Neural progenitor cell (in vitro differentiated cells): ENCODE measurements around the gene EIPR1. TPM values are rescaled to one million over a fixed set of nuclear protein-coding genes. Genes with fewer than 3 reads are reported as not detected.

Experiments
- DNase-seq: peaks from one replicate; pipeline ENCODE4 v3.0.0-alpha.2; 2016; ENCODE audit warnings: low spot score
- H2AFZ ChIP-seq: fragments of 200-600 bp; sonication (generic); replicated peaks from 2 replicates; pipeline ENCODE4 v1.6.1; 2016; ENCODE audit warnings: antibody characterized with exemption
- H3F3A ChIP-seq: fragments of 200-600 bp; sonication (generic); 2 replicates; pipeline ENCODE4 v1.6.1; 2016; ENCODE audit warnings: antibody characterized with exemption, low read depth
- H3K27ac ChIP-seq: fragments of 200-600 bp; sonication (generic); 2 replicates; pipeline ENCODE4 v1.5.1; 2016; ENCODE audit warnings: mild to moderate bottlenecking
- H3K27me3 ChIP-seq: fragments of 200-600 bp; sonication (generic); 2 replicates; pipeline ENCODE4 v1.6.1; 2016; ENCODE audit warnings: mild to moderate bottlenecking, moderate library complexity
- H3K36me3 ChIP-seq: fragments of 200-600 bp; sonication (generic); 2 replicates; pipeline ENCODE4 v1.5.1; 2016
- H3K4me1 ChIP-seq: fragments of 200-600 bp; sonication (generic); 2 replicates; pipeline ENCODE4 v1.6.1; 2016; ENCODE audit warnings: mixed run types
- H3K4me2 ChIP-seq: fragments of 200-600 bp; sonication (generic); 2 replicates; pipeline ENCODE4 v1.6.1; 2016
- H3K4me3 ChIP-seq: fragments of 200-600 bp; sonication (generic); 2 replicates; pipeline ENCODE4 v1.5.1; 2016
- H3K79me2 ChIP-seq: fragments of 200-600 bp; sonication (generic); 2 replicates; pipeline ENCODE4 v1.6.1; 2016; ENCODE audit warnings: low read depth
- H3K9ac ChIP-seq: fragments of 200-600 bp; sonication (generic); 2 replicates; pipeline ENCODE4 v1.6.1; 2016
- H3K9me3 ChIP-seq: fragments of 200-600 bp; sonication (generic); 2 replicates; pipeline ENCODE4 v1.5.1; 2016; ENCODE audit warnings: low read depth
- H4K20me1 ChIP-seq: fragments of 200-600 bp; sonication (generic); 2 replicates; pipeline ENCODE4 v1.6.1; 2016; ENCODE audit warnings: low read depth
- H3K27ac Mint-ChIP-seq: 3 replicates; pipeline ENCODE4 v1.8.0; 2021; ENCODE audit warnings: mixed read lengths
- H3K27me3 Mint-ChIP-seq: 2 replicates; pipeline ENCODE4 v1.8.0; 2022; ENCODE audit warnings: low read depth, mild to moderate bottlenecking, inconsistent platforms, moderate library complexity, mixed read lengths; ENCODE audit not compliant: insufficient read depth
- H3K36me3 Mint-ChIP-seq: 3 replicates; pipeline ENCODE4 v1.8.0; 2021; ENCODE audit warnings: mixed read lengths
- H3K4me1 Mint-ChIP-seq: 3 replicates; pipeline ENCODE4 v1.8.0; 2021; ENCODE audit warnings: mixed read lengths
- H3K4me3 Mint-ChIP-seq: 3 replicates; pipeline ENCODE4 v1.8.0; 2021; ENCODE audit warnings: mild to moderate bottlenecking, moderate library complexity, mixed read lengths
- H3K9me3 Mint-ChIP-seq: 3 replicates; pipeline ENCODE4 v1.8.0; 2020; ENCODE audit warnings: mixed read lengths
- CTCF ChIP-seq: fragments of 200-600 bp; sonication (generic); IDR thresholded peaks from 2 replicates; pipeline ENCODE4 v1.5.1; 2017; ENCODE audit warnings: antibody characterized with exemption, mild to moderate bottlenecking
- EZH2 ChIP-seq: fragments of 200-600 bp; sonication (generic); IDR thresholded peaks from 2 replicates; pipeline ENCODE4 v1.6.1; 2017; ENCODE audit warnings: antibody characterized with exemption, mild to moderate bottlenecking, moderate library complexity
- EZH2phosphoT487 ChIP-seq: fragments of 200-600 bp; sonication (generic); IDR thresholded peaks from 2 replicates; pipeline ENCODE4 v1.6.1; 2017; ENCODE audit warnings: antibody characterized with exemption
- total RNA-seq: library from RNA; depleted of rRNA; stranded (reverse); fragments of >200 nt; gene quantifications from 2 replicates; pipeline ENCODE4 v1.2.3, GENCODE V29; 2015; ENCODE audit warnings: low replicate concordance

Gene EIPR1
- total RNA-seq, 1 donor from 2014 or later: 57.1 TPM

GRCh38 chr2:3195641-3196476 lies 181.8 kb downstream of the EIPR1 start:
- Histone ChIP-seq H3K4me1 (peaks cover 2% of the 10 kb centered on the region), H2AFZ (no peak overlapping the region), H3K36me3 (no peaks in the 10 kb centered on the region), H3K79me2 (no peaks in the 10 kb centered on the region), H4K20me1 (peaks cover 11% of the 10 kb centered on the region), H3K27me3 (no peaks in the 10 kb centered on the region), H3K4me2 (no peak overlapping the region), H3K9ac (no peak overlapping the region), H3K4me3 (no peak overlapping the region), H3K9me3 (no peaks in the 10 kb centered on the region), H3K27ac (no peak overlapping the region), H3F3A (no peaks in the 10 kb centered on the region)
- no peak overlapping the region for H3K4me3 Mint-ChIP-seq
- peaks cover 4% of the 10 kb centered on the region for H3K9me3 Mint-ChIP-seq
- H3K27ac Mint-ChIP-seq: no peak overlapping the region
- TF ChIP-seq EZH2: no peak
- no peak for TF ChIP-seq EZH2phosphoT487
- no peak for TF ChIP-seq CTCF
- no peak for DNase-seq
- H3K36me3 Mint-ChIP-seq: peaks cover 18% of the 10 kb centered on the region
- H3K27me3 Mint-ChIP-seq: peaks cover 2% of the 10 kb centered on the region
- H3K4me1 Mint-ChIP-seq: peaks cover 14% of the 10 kb centered on the region

- Histone ChIP-seq H3K27me3 (no peaks in the 10 kb centered on the region), H3F3A (no peaks in the 10 kb centered on the region), H3K9me3 (no peaks in the 10 kb centered on the region), H3K79me2 (no peaks in the 10 kb centered on the region), H3K27ac (no peak overlapping the region), H3K4me2 (no peak overlapping the region), H2AFZ (no peak overlapping the region), H3K4me3 (no peak overlapping the region), H3K36me3 (no peaks in the 10 kb centered on the region), H3K9ac (no peak overlapping the region), H3K4me1 (peaks cover 2% of the 10 kb centered on the region), H4K20me1 (peaks cover 11% of the 10 kb centered on the region)
- peaks cover 20% of the 10 kb centered on the region for H3K36me3 Mint-ChIP-seq
- peaks cover 4% of the 10 kb centered on the region for H3K9me3 Mint-ChIP-seq
- TF ChIP-seq CTCF (no peak), EZH2 (no peak), EZH2phosphoT487 (no peak)
- H3K4me3 Mint-ChIP-seq: no peak overlapping the region
- no peak overlapping the region for H3K27ac Mint-ChIP-seq
- no peak for DNase-seq
- peaks cover 11% of the 10 kb centered on the region for H3K4me1 Mint-ChIP-seq
- peaks cover 4% of the 10 kb centered on the region for H3K27me3 Mint-ChIP-seq
These were observed 182.8 kb downstream of the EIPR1 start for GRCh38 chr2:3194828-3195227.

GRCh38 chr2:3193443-3194330 lies 183.9 kb downstream of the EIPR1 start:
- H3K4me1 ChIP-seq: peaks cover 2% of the 10 kb centered on the region
- DNase-seq: no peak
- no peaks in the 10 kb centered on the region for H3K9me3 ChIP-seq
- H3F3A ChIP-seq: no peaks in the 10 kb centered on the region
- H3K4me2 ChIP-seq: no peak overlapping the region
- H3K4me3 ChIP-seq: no peak overlapping the region
- no peaks in the 10 kb centered on the region for H3K79me2 ChIP-seq
- Mint-ChIP-seq H3K4me3 (no peak overlapping the region), H3K27ac (no peak overlapping the region), H3K9me3 (no peaks in the 10 kb centered on the region), H3K36me3 (peaks cover 15% of the 10 kb centered on the region), H3K4me1 (peaks cover 6% of the 10 kb centered on the region), H3K27me3 (peaks cover 4% of the 10 kb centered on the region)
- no peak overlapping the region for H2AFZ ChIP-seq
- H3K27me3 ChIP-seq: no peaks in the 10 kb centered on the region
- no peak for TF ChIP-seq EZH2phosphoT487
- no peak overlapping the region for H3K27ac ChIP-seq
- peaks cover 11% of the 10 kb centered on the region for H4K20me1 ChIP-seq
- H3K36me3 ChIP-seq: no peaks in the 10 kb centered on the region
- no peak overlapping the region for H3K9ac ChIP-seq
